DOHH2 (cell line): ENCODE results near the gene HDAC4.
A peak's percentile ranks its signal among the peaks of the same experiment; 100 is the strongest.

ENCODE experiments used
- H3F3A ChIP-seq: fragments of 200-600 bp; sonication (generic), shearing (Covaris generic); 2 replicates; pipeline ENCODE4 v1.6.0; 2016; ENCODE audit warnings: antibody characterized with exemption, mild to moderate bottlenecking; ENCODE audit not compliant: control insufficient read depth, insufficient read depth
- H3K27ac ChIP-seq: fragments of 200-600 bp; sonication (generic); 2 replicates; pipeline ENCODE4 v1.5.1; 2014; ENCODE audit warnings: low read depth, mild to moderate bottlenecking, low read length, moderate library complexity
- H3K27me3 ChIP-seq: fragments of 200-600 bp; sonication (generic); 2 replicates; pipeline ENCODE4 v1.6.1; 2014; ENCODE audit warnings: mild to moderate bottlenecking, low read length, mixed read lengths; ENCODE audit not compliant: control insufficient read depth
- H3K36me3 ChIP-seq: fragments of 200-600 bp; sonication (generic); 2 replicates; pipeline ENCODE4 v1.6.1; 2014; ENCODE audit warnings: mild to moderate bottlenecking, low read length, moderate library complexity, mixed read lengths; ENCODE audit not compliant: control insufficient read depth
- H3K4me1 ChIP-seq: fragments of 200-600 bp; sonication (generic); 2 replicates; pipeline ENCODE4 v1.6.1; 2014; ENCODE audit warnings: mild to moderate bottlenecking, low read length, mixed read lengths; ENCODE audit not compliant: control insufficient read depth
- H3K4me2 ChIP-seq: fragments of 200-600 bp; sonication (generic); 2 replicates; pipeline ENCODE4 v1.6.0; 2014; ENCODE audit warnings: mild to moderate bottlenecking, low read length, moderate library complexity
- H3K4me3 ChIP-seq: fragments of 200-600 bp; sonication (generic); 2 replicates; pipeline ENCODE4 v1.5.1; 2014; ENCODE audit warnings: mild to moderate bottlenecking, low read length, mixed read lengths
- H3K79me2 ChIP-seq: fragments of 200-600 bp; sonication (generic); 2 replicates; pipeline ENCODE4 v1.6.1; 2014; ENCODE audit warnings: mild to moderate bottlenecking, low read length, mixed read lengths; ENCODE audit not compliant: control insufficient read depth
- H3K9me2 ChIP-seq: fragments of 200-600 bp; sonication (generic); replicated peaks from 2 replicates; pipeline ENCODE4 v1.6.1; 2014; ENCODE audit warnings: mild to moderate bottlenecking, low read length, mixed read lengths; ENCODE audit not compliant: control insufficient read depth
- H3K9me3 ChIP-seq: fragments of 200-600 bp; sonication (generic); 2 replicates; pipeline ENCODE4 v1.6.1; 2014; ENCODE audit warnings: antibody characterized with exemption, low read length, mixed read lengths; ENCODE audit not compliant: control insufficient read depth, insufficient read depth
- H4K20me1 ChIP-seq: fragments of 200-600 bp; sonication (generic); 2 replicates; pipeline ENCODE4 v1.6.0; 2014; ENCODE audit warnings: low read depth, mild to moderate bottlenecking, antibody characterized with exemption, low read length, moderate library complexity; ENCODE audit not compliant: control insufficient read depth, insufficient read depth
- CTCF ChIP-seq: fragments of 200-600 bp; sonication (generic); IDR thresholded peaks from one replicate; pipeline ENCODE4 v1.5.1; 2014; ENCODE audit warnings: antibody characterized with exemption, mild to moderate bottlenecking, low read depth, low read length; ENCODE audit not compliant: poor library complexity, severe bottlenecking
- EZH2phosphoT487 ChIP-seq: fragments of 200-600 bp; sonication (generic); IDR thresholded peaks from 2 replicates; pipeline ENCODE4 v1.6.1; 2017; ENCODE audit warnings: borderline replicate concordance, mild to moderate bottlenecking, antibody characterized with exemption, low read length, moderate library complexity, mixed read lengths

Gene HDAC4

GRCh38 chr2:239442192-239442591 lies 41.4 kb upstream of the HDAC4 start:
- H3K4me3 ChIP-seq = no peak overlapping the region
- no peak overlapping the region for H3K4me2 ChIP-seq
- TF ChIP-seq CTCF (no peak), EZH2phosphoT487 (no peak)
- no peak overlapping the region for H3K27ac ChIP-seq
- no peaks in the 10 kb centered on the region for H3K79me2 ChIP-seq
- no peaks in the 10 kb centered on the region for H3F3A ChIP-seq
- no peaks in the 10 kb centered on the region for H3K4me1 ChIP-seq
- no peaks in the 10 kb centered on the region for H3K9me3 ChIP-seq
- peaks cover 23% of the 10 kb centered on the region for H3K27me3 ChIP-seq
- H4K20me1 ChIP-seq = no peaks in the 10 kb centered on the region
- no peaks in the 10 kb centered on the region for H3K9me2 ChIP-seq
- H3K36me3 ChIP-seq = no peaks in the 10 kb centered on the region

GRCh38 chr2:239441261-239442078 lies 40.6 kb upstream of the HDAC4 start:
- Histone ChIP-seq H3K27me3 (peaks cover 23% of the 10 kb centered on the region), H3K4me3 (no peak overlapping the region), H3F3A (no peaks in the 10 kb centered on the region), H3K9me2 (no peaks in the 10 kb centered on the region), H3K9me3 (no peaks in the 10 kb centered on the region), H3K79me2 (no peaks in the 10 kb centered on the region), H4K20me1 (no peaks in the 10 kb centered on the region), H3K27ac (no peak overlapping the region), H3K4me1 (no peaks in the 10 kb centered on the region), H3K4me2 (no peak overlapping the region), H3K36me3 (no peaks in the 10 kb centered on the region)
- TF ChIP-seq CTCF (no peak), EZH2phosphoT487 (peak; percentile 50; the same call in 1 of the 2 replicates)

GRCh38 chr2:239440511-239440959 lies 39.7 kb upstream of the HDAC4 start:
- no peaks in the 10 kb centered on the region for H3K79me2 ChIP-seq
- peaks cover 23% of the 10 kb centered on the region for H3K27me3 ChIP-seq
- H4K20me1 ChIP-seq = no peaks in the 10 kb centered on the region
- no peaks in the 10 kb centered on the region for H3F3A ChIP-seq
- TF ChIP-seq EZH2phosphoT487 (no peak), CTCF (no peak)
- H3K4me3 ChIP-seq = no peak overlapping the region
- no peaks in the 10 kb centered on the region for H3K9me3 ChIP-seq
- no peaks in the 10 kb centered on the region for H3K9me2 ChIP-seq
- no peak overlapping the region for H3K27ac ChIP-seq
- no peak overlapping the region for H3K4me2 ChIP-seq
- H3K4me1 ChIP-seq = no peaks in the 10 kb centered on the region
- no peaks in the 10 kb centered on the region for H3K36me3 ChIP-seq
